ENCODE measurements around the gene CORO2B. TPM values are rescaled to one million over a fixed set of nuclear protein-coding genes. Genes with fewer than 3 reads are reported as not detected.

Gene CORO2B
- total RNA-seq, 4 donors from 2014 or later = 4.7 to 18.8 (median 13.7) TPM

DNA sequence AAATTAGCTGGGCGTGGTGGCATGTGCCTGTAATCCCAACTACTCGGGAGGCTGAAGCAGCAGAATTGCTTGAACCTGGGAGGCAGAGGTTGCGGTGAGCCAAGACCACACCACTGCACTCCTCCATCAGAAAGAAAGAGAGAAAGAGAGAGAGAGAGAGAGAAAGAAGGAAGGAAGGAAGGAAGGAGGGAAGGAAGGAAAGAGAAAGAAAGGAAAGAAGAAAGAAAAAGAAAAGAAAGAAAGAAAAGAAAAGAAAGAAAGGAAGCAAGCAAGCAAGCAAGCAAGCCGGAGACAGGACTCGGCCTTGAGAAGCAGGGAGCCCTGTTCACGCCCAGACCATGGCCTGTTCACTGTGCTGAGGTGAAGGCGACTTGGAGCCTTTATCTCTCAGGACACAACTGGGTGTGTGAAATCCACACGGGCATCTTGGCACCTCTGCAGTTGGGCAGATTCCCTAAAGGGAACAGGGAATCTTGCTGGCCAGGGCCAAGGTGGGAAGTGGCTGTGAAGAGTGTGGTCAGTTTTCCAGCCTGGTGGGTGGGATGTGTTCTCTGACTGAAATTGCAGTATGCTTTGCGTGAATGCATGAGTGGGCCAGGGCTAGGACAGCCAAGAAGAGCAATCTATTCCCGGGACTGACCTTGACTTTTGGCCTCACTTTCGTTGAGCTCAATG, 90.3 kb downstream of the CORO2B start:
- DNase-seq (ENCODE audit: low spot score) = no peak

DNA sequence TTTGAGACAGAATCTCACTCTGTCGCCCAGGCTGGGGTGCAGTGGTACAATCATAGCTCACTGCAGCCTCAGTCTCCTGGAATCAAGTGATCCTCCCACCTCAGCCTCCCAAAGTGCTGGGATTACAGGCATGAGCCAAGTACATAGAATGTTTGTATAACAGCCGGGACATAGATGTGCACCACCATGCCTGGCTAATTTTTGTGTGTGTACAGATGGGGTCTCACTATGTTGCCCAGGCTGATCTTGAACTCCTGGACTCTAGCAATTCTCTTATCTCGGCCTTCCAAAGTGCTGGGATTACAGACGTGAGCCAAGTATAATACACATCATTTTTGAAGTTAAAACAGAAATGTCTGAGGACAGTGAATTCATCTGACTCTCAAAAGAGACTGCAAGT, 93.5 kb downstream of the CORO2B start:
- DNase-seq (ENCODE audit: low spot score) (no peak), ATAC-seq (ENCODE audit: low FRiP score) (no peak)
- TF ChIP-seq, protein P1, sequence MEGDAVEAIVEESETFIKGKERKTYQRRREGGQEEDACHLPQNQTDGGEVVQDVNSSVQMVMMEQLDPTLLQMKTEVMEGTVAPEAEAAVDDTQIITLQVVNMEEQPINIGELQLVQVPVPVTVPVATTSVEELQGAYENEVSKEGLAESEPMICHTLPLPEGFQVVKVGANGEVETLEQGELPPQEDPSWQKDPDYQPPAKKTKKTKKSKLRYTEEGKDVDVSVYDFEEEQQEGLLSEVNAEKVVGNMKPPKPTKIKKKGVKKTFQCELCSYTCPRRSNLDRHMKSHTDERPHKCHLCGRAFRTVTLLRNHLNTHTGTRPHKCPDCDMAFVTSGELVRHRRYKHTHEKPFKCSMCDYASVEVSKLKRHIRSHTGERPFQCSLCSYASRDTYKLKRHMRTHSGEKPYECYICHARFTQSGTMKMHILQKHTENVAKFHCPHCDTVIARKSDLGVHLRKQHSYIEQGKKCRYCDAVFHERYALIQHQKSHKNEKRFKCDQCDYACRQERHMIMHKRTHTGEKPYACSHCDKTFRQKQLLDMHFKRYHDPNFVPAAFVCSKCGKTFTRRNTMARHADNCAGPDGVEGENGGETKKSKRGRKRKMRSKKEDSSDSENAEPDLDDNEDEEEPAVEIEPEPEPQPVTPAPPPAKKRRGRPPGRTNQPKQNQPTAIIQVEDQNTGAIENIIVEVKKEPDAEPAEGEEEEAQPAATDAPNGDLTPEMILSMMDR (IDR thresholded peaks at IDR 0.05) = no peak

More for the DNA sequence above, 90.3 kb downstream of the CORO2B start:
- TF ChIP-seq, protein P1 (IDR thresholded peaks at IDR 0.05) = no peak
- ATAC-seq (ENCODE audit: low FRiP score) = no peak

DNA sequence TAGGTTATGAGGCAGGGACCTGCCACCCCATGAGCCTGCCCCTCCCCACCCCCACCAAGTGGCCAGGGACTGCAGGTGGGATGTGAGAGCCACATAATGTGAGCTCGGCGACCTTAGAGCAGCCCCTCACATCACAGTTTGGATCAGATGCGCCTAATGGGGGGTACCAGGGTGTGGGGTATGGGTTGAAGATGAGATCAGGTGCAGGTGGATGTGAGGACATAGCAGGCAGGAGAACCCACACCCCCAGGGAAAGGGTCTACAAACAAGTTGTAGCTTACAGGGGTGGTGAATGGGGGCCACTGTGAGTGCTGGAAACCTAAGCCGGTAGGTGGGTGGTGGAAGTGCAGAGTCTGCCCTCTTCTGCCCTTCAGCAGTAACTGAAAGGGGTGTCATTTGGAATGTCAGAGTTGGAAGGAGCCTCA, 94.0 kb downstream of the CORO2B start:
- TF ChIP-seq, protein P1 (IDR thresholded peaks at IDR 0.05) = no peak
- ATAC-seq (ENCODE audit: low FRiP score) (no peak), DNase-seq (ENCODE audit: low spot score) (no peak)

DNA sequence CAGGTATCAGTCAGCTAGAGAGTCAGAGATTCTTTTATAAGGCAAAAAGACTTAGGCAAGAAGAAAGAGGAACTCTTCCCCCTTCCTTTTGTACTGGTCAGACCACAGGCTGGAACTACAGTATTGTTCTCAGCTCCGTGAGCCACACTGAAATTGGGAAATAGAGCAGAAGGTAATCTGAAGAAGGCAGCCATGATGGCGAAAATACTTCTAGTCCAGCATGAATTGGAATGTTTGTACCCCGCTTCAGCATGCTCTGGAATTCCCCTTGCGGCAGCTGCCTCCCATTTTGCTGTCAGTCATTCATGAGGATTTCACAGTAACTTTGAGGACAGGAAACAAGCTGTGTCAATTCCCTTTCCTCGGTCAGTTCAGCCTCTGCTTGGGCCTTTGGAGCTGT, 96.2 kb downstream of the CORO2B start:
- DNase-seq (ENCODE audit: low spot score) (no peak), ATAC-seq (ENCODE audit: low FRiP score) (no peak)
- TF ChIP-seq, protein P1 (IDR thresholded peaks at IDR 0.05) = no peak

DNA sequence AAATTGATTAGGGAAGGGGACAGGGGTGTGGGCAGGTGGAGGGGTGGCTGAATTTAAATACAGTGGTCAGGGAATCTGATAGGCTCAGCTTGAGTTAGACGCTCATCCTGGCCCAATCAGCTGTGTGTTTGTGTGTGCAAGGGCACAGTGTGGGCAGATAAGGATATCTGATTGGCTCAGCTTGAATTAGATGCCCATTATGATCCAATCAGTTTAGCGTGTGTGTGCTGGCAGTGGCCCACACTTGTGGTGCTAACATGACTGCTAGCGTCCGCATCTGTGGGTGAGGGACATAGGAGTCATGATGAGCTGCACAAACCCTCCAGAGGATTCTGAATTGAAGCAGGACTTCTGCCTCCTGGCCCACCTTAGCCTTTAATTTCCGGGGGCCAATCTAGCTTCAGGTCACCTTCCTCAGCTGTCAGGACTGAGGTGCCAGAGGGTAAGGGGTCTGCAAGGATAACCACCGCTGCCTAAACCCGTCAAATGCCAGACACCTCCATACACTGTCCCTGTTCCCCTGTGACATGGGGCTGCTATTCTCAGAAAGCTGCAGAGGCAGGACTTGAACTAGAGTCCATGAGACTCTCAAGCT, 97.3 kb downstream of the CORO2B start:
- TF ChIP-seq, protein P1 (IDR thresholded peaks at IDR 0.05) = no peak
- no peak for ATAC-seq (ENCODE audit: low FRiP score)
- no peak for DNase-seq (ENCODE audit: low spot score)

DNA sequence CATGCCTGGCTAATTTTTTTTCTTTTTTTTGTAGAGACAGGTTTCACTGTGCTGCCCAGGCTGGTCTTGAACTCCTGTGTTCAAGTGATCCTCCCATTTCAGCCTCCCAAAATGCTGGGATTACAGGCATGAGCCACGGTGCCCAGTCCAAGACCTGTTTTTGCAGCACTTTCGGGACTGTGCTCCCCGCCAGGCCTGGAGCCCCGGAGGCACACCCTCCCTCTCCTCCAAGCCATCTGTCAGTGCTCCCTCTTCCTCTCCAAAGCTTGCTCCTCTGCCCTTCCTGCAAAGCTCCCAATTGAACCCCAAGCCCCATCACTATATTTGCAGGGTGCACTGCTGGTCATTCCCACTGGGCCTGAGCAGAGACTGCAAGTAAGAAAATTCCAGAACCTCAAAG, 98.1 kb downstream of the CORO2B start:
- TF ChIP-seq, protein P1 (IDR thresholded peaks at IDR 0.05) = no peak
- no peak for DNase-seq (ENCODE audit: low spot score)

DNA sequence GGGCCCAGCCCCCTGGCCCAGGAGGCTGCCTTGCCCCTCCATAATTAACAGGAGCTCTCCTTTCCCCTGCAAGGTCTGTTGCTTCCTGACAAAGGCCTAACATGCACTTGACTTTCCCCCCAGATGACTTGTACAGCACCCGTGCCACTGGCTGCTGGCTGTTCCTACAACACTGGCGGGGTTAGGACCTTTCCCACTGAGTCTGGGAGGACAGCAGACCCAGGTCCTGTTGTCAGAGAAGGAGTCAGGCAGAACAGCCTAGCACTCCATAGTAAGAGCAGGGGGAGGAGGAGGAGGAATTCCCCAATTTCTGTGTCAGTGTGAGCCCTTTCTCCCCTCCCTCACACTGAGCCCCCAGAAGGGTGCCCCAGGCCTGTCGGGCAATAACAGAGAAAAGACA, 99.2 kb downstream of the CORO2B start:
- TF ChIP-seq, protein P1 (IDR thresholded peaks at IDR 0.05) = no peak
- no peak for ATAC-seq (ENCODE audit: low FRiP score)
- no peak for DNase-seq (ENCODE audit: low spot score)

More for the DNA sequence above, 98.1 kb downstream of the CORO2B start:
- ATAC-seq (ENCODE audit: low FRiP score) = no peak
